ENCODE data around the gene FOXC2.

DNA sequence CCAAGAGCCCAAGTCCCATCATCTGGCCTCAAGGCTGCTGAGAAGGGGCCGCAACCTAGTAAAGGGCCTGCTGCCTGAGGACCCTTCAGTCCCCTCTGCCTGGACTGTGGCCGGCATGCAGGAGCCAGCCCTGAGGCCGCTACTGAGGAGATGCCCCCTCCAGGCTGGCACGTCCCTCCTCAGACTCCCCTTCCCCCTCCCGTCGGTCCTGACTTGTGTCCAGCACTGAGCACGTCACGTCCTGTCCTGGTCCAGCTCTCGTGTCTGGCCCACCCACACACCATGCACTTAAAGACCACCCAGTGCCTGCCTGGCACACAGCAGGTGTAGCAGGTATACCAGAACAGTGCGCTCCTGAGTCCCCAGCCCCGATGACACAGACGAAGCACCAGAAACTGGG lies 21.1 kb upstream of the FOXC2 start:
- TF ChIP-seq CTCF (IDR thresholded peaks at IDR 0.05) (no peak), POLR2A (IDR thresholded peaks at IDR 0.05) (no peak), POLR2AphosphoS5 (IDR thresholded peaks at IDR 0.05) (no peak), EP300 (IDR thresholded peaks at IDR 0.05) (no peak)

Measured in sigmoid colon (tissue), 4 donors.